Measurements from ENCODE around the gene TXLNG.

The TXLNG gene

DNA sequence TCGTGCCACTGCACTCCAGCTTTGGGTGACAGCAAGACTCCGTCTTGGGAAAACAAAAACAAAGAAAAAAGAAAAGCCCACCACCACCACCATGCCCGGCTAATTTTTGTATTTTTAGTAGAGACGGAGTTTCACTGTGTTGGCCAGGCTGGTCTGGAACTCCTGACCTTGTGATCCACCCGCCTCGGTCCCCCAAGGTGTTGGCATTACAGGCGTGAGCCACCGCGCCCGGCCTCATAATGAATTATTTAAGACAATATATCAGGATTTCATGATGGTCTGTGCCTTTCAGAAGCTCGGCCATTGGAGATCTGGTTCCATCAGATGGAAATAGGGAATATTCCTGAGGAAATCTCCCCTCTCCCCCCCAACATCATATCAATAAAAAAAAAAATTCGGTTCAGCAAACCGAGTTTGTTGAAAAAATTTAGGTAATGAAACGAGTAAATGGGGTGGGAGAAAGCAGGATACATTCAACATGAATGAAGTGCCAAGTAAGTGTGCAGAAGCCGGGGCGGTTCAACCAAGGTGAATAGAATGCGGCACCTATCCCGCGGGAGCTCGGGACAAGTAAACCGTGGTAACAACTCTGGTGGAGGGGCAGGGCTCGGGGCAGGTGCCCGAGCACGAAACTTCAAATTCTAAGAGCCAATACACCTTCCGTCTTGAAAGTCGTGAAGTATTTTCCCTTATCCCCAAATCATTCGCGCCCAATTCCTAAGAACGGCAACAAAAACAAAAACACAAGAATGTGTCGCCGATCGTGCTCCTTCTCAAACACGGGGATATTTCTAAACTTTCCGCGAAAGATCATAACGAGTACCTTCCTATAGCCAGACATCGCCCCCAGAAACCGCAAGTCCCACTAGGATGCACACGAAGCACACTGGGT lies 773 bp upstream of the TXLNG start:
- DNase-seq, result no peak

DNA sequence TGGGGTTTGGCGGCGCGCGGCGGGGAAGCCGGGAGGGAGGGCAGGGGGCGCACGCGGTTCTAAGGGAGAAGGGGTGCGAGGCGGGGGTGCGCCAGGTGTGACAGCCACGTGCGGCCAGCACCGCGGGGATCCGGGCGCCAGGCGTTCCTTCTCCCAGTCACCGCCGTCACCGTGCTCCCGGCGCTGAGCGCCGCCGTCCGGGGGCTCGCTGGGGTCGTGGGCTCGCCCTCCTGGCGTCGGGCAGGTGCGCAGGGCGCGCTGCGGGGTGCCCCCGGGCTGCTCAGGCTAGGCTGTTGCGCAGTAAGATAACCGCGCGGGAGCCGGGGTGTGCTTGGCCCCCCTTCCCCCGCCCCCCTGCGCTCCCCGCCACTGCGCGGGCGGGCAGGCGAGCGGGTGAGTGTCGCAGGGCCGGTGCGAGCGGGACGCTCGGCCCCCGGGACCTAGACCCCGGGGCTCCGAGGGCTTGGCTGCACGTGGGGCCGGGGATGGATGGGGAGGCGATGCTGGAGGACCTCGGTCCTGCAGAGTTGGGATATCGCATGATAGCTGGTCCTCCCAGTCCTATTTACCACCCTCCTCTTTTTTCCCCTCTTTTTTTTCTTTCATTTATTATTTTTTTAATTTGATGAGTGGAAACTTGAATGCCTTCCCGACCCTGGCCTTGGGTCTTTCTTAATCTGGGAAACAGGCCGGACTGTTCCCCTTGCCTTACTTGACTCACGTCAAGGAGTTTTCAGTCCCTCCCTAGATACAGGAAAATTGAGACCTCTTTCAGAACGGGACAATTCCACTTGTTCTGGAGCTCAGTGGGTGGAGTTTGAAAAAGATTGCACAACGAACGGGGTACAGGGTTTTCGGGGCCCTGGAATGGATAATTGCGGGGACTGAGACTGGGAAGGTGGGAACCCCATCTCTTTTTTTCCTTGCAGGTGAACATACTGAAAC lies 797 bp downstream of the TXLNG start:
- no peak for DNase-seq

DNA sequence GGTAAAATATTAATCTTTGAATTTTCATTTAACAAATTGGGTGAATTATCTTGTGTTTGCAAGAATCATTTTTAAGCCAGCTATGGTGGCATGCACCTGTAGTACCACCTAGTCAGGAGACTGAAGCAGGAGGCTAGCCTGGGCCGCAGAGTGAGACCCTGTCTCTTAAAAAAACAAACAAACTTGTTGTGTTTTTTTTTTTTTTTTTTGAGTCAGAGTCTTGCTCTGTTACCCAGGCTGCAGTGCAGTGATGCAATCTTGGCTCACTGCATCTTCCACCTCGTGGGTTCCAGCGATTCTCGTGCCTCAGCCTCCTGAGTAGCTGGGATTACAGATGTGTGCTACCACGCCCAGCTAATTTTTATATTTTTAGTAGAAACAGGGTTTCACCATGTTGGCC lies 2.2 kb downstream of the TXLNG start:
- DNase-seq, result no peak

DNA sequence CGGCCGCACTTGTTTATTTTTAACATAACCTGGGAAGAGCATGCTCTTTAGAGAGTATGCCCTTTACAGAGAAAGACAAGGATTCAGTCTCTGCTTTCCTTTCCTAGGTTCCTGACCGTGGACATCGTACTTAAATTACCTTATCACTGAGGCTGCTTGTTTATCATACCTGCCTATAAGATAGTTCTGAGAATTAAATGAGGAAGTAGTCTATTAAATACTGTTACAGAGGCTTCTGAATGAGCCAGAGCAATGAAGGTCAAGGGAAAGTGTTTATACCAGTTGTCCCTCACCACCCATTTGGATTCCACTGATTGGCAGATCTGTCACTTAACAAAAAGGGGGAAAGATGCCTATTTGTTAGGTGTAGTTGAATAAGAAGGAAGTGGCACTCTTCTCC lies 10.0 kb downstream of the TXLNG start:
- no peak for DNase-seq

DNA sequence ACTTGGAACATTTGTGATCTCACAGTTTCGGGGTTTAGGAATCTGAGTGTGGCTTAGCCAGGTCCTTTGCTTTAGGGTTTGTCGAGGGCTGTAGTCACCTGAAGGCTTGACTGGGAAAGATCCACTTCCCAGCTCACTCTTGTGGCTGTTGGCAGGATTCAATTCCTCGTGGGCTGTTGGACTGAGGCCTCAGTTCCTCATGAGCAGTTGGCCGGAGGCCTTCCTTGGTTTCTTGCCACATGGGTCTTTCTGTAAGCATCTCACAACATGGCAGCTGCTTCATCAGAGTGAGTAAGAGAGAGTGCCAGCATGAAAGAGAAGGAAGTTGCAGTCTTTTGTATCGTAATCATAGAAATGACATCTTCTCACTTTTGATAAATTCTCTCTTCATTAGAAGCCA lies 11.1 kb downstream of the TXLNG start:
- no peak for DNase-seq

DNA sequence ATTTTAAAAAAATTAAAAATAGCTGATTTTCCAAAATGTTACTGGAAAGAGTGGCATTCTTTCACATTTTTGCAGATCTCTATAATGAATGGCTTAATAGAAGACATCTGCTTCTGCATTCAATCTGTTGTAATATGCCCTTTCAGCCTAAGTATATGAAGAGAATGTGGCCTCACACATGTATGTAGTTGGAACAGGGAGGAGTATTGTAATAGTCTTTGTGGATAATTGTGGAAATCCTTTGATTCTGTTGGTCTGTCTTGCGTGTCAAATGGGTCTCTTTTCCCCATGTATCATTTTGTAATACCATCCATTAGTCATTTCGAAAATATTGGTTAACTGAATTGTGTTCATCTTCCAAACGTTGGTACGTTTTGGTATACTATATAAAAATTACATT lies 11.6 kb downstream of the TXLNG start:
- no peak for DNase-seq

DNA sequence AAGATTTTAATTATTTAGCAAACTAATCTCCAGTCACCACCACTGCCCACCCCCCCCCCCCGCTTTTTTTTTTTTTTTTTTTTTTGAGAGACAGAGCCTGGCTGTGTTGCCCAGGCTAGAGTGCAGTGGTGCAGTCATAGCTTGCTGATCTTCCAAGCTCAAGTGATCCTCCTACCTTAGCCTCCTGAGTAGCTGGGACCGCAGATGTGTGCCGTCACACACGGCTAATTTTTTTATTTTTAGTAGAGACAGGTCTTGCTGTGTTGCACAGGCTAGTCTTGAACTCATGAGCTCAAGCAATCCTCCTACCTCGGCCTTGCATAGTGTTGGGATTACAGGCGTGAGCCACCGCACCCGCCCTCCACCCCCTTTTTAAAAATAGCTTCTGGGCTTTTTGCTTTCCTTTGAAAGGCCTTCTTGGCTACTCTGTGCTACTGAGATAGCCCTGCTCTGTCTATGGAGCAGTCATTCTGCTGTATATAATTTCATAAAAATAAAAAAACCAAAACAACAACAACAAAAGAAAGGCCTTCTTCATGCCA lies 18.7 kb downstream of the TXLNG start:
- DNase-seq, result no peak

DNA sequence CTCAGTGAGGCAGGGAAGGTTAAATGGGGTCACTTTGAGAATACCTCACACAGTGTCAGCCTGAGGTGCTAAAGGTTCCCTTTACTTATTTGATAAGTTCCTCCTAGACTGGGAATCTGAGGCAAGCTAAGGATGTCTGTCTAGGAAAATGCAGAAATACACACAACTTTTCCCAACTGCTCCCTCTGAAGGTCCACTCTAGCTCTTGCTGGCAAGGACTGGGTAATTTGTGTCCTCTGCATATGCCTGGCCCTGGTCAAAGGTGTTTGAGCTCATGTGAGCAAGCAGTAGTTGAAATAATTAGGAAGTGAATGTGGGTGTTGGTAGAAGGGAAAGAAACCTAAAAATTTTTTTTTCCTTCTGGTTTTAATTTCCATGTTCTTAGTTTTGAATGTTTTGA lies 21.3 kb downstream of the TXLNG start:
- no peak for DNase-seq

DNA sequence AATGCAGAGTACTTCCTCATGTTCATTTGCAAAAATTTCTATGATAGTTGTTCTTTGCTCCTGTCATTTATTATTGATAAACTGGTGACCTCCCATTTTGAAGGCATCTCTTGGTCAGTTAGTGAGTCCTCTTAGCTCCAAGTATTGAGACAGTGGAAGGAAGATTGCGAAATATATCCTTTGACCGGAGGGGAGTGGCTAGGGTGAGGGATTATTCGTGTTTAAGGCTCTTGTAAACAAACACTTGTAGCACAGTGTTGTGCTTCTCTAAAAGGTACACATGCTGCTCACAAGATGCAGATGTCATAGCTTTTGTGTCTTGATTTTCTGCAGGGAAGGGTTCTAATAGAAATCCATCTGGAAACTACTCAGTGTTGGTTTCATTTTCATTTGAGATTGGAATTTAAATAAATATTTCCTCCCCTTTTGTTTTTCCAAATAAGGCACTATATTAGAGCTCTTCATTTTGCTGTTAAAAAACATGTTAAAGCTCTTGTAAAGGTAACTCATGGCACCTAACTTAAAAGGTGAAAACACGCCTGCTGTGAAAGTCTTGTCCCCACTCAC lies 21.8 kb downstream of the TXLNG start:
- DNase-seq, result no peak

DNA sequence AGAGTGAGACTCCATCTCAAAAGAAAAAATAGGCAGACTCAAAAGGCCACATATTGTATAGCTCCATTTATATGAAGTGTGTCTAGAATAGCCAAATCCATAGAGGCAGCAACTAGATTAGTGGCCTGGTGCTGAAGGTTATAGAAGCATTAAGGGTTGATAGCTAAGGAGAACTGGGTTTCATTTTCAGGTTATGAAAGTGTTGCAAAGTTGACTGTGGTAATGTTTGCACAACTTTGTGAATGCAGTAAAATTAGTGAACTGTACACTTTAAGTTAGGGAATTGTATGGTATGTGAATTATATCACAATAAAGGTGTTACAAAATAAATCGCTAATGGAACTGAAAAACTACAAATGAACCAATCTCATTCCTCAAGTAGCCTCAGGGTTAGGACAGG lies 28.3 kb downstream of the TXLNG start:
- no peak for DNase-seq

DNA sequence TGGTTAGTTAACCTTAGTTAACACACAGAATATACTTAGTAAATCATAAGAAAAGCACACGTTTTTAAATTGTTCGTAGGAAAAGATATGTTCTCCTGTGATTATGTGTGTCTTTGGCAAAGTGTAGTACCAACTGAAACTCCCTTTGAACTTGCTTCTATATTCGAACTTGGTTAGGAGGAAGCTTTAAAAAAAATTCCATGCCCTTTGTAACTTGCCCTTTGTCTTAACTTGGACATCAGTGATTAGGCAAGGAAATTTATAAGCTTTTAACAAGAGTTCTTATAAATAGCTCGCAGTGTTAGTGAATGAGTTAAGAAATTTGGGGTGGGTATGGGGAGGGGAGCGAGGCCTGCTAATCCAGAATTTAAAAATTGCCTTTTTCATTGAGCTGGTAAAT lies 33.4 kb downstream of the TXLNG start:
- no peak for DNase-seq

DNA sequence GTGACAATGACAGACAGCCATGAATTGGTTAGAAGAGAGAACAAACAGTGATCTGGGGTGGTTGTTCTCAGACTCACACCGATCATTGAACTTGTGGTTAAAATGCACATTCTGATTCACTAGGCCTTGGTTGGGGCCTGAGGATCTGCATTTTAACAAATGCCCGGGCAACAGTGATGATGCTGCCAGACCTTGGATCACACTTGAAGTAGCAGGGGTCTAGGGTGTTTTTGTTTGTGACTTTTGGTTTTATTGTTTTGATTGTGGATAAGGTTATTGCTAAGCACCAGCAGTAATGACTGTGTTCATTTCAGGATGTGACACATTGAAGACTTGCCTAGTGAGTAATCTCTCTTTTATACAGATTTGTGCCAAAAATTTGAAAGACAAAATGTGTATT lies 36.5 kb downstream of the TXLNG start:
- DNase-seq, result no peak

DNA sequence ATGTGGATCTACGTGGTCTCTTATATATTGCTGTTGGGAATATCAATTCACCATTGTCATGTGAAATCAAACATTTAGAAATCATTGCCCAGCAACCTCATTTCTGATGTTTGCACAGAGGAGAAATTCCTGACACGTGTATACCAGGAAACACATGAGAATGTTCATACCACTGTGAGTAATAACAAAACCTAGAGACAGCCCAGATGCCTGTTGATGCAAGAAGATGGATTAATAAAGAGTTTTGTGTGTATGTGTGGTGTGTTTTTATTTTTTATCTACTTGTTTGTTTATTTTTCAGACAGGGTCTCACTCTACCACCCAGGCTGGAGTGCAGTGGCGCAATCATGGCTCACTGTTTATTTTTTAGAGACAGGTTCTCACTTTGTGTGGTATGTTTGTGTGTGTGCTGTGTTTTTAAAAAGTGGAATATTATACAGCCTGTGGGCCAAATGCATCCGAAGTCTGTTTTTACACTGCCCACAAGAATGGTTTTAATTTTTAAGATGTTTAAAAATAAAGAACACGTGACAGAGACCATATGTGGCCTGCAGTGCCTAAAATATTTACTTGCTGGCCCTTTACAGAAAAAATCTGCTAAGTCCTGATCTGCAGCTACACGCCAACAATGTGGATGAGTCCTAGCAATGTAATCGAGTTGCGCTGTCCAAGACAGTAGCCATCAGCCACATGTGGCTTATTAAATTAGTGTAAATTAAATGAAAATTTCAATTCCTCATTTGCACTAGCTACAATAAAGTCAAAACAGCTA lies 39.2 kb downstream of the TXLNG start:
- DNase-seq, result no peak

DNA sequence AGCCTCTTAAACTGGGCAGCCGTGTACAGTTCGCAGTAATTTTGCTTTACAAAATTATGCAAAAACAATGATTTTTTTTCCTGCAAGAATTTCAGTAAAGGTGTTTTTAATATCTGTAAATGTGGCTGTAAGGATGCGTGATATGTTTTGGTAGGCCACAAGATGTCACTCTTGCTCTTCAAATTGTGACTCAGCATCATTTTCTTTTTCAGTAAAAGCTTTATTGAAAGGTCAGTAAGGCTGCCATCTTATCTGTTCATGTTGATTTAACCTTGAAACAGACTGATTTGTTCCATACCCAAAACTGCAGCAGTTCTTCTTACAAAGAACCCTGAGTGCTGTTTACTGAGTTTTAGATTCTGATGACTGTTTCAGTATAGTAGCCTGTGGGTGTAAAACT lies 39.9 kb downstream of the TXLNG start:
- DNase-seq, result no peak

DNA sequence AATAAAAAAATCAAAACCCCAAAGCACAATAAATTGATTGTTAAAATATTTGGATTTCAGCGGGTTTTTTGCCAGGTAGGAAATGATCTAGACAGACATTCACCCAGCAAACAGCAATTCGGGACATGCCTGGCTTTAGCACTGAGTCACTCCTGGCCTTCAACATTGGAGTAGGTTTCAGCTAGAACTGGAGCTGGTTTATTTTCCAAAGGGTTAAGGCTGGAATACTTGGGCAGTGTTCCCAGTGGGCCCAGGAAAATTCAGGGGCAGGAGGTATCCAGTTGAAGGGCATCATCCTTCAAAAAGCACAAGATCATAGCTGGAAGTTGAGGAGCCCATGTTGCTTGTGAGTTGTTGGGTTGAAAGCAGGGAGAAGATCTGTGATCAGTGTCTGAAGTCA lies 41.0 kb downstream of the TXLNG start:
- DNase-seq, result no peak

DNA sequence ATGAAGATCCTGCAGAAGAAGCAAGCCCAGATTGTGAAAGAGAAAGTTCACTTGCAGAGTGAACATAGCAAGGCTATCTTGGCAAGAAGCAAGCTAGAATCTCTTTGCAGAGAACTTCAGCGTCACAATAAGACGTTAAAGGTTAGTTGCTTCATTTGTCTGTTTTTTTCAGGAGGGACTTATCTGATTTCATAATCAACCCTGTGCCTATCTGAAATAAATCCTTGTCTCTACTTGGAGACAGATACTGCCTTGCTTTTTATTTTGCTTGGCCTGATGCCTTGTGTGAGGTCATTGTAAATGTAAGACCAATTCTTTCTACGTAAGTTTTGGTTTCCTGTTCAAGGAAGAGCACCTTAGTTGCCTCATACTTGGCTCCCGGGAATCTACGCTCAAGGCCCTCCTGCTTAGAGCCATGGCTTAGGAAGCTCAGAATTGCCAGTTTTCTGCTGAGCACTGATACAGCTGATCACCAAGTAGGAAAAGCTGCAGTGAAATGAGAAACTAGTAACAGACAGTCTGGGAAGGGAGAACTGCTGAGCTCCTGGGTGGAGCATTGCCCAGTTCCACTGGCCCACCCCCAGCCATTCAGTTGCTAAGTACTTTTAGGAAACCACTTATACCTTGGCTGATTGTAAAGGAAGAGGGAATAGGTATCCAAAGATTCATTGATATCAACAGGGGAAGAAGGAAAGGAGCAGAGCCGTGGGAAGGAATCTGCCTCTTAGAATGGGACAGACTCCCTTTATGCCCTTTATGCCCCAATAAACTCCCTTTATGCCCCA lies 42.0 kb downstream of the TXLNG start:
- DNase-seq, result no peak

DNA sequence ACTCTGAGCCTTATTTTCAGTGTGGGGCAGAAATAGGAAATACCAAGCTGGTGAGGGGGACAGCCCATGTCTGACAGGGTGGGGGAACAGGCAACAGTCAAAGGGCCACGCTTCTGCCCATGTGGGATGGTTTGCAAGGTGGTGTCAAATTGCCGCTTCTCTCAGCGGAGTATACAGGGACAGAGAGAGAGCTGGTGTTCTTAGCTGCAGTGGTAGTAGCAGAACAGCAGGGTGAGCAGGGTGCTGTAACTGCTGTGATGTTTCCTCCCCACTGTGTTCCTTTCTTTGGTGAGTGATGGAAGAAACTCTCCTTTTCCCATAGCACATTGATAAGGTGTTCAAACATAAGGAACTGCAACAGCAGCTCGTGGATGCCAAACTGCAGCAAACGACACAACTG lies 46.0 kb downstream of the TXLNG start:
- DNase-seq, result no peak

DNA sequence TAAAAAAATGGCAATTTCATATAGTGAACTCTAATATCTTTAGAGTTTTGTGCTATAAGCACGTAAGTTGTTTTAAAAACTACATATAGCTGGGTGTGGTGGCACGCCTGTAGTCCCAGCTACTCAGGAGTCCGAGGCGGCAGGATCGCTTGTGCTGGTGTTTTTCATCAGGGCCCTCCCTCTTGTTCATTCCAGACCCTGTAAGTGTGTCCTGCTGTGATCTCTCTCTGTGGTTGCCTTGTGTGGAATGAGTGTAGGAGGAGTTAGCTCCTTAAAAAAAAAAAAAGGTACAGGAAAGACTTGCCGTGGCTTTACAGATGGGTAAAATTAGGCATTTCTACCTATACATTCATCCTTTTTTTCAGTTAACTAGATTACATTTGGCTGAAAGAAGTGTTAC lies 48.5 kb downstream of the TXLNG start:
- DNase-seq, result no peak

DNA sequence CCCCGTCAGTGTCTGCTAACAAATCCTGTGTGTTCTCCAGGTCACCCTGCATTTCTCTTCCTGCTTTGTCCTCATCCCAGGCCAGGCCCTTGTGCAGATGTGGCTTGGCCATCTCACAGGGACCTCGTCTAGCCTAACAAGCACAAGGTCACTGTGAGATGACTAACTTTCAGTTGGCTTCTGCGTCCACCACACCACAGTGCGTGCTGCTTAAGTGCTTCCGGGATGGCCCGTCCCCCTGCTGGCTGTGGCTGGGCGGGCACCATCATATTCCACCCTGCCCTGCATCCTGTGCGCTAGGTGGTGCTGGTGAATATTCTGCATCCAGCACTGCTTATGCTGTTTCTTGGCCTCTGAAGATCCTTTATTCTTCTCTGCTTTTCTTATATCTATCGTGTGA lies 50.1 kb downstream of the TXLNG start:
- DNase-seq, result no peak

DNA sequence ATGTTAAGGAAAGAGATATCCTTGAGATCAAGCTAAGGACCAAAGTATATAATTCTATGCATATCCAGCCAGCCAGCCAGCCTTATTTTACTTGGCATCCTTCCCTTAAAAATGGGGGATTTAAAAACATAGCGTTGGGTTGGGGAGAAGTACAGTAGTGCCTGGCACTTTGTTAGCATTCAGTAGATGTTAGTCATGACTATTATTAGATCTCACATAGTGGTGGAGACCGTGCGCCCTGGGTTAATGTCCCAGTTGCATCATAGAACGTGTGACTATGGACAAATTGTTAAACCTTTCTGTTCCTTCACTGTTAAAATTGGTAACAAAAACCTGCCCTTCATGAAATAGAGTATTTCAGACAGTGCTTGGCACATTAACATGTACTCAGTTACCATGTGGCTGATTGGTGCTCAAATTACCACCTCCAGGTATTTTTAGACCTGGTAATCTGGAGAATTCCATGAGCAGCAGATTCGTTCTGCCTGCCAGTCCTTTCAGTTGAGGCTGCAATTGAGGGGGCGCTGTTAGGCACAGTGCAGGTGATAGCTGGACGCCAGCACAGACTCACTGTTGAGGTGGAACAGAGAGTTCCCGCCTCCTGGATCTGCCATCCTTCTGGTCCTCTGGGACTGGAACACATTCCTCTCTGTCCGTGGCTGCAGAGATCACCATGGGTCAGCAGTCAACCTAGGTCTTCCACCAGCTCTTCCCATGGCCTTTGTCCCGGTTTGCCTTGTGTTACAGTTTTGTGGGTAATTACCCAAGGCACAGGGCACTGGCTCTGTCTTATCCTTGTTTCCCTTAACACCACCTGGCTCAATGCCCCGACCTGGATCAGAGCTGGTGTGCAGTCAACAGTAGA lies 52.2 kb downstream of the TXLNG start:
- no peak for DNase-seq
